SK-N-MC (cell line): ENCODE results near the gene CHMP4B.

Source experiments
- EZH2 ChIP-seq: fragments of 200-600 bp; sonication (generic); IDR thresholded peaks from one replicate; pipeline ENCODE4 v1.6.1; 2017; ENCODE audit warnings: antibody characterized with exemption
- POLR2AphosphoS5 ChIP-seq: IDR thresholded peaks from 2 replicates; pipeline ENCODE4 v1.6.1; 2012; ENCODE audit warnings: mild to moderate bottlenecking, low read depth, low read length, borderline replicate concordance

- TF ChIP-seq EZH2 = no peak
- TF ChIP-seq POLR2AphosphoS5 = no peak
These were observed 50.3 kb downstream of the CHMP4B start for GRCh38 chr20:33861458-33861857.
